ENCODE measurements around the gene C16orf86.
A peak's percentile ranks its signal among the peaks of the same experiment; 100 is the strongest.

C16orf86 gene

DNA sequence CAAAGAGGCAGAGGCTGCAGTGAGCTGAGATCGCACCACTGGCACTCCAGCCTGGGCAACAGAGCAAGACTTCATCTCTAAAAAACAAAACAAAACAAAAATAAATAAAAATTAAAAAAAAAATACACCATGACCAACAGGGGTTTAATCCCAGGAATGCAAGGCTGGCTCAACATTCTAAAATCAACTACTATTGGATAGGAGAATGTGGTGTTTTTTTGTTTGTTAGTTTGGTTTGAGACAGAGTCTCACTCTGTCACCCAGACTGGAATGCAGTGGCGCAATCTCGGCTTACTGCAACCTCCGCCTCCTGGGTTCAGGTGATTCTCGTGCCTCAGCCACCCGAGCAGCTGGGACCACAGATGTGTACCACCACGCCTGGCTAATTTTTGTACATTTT is 32.7 kb downstream of the C16orf86 start:
- no peak for DNase-seq

DNA sequence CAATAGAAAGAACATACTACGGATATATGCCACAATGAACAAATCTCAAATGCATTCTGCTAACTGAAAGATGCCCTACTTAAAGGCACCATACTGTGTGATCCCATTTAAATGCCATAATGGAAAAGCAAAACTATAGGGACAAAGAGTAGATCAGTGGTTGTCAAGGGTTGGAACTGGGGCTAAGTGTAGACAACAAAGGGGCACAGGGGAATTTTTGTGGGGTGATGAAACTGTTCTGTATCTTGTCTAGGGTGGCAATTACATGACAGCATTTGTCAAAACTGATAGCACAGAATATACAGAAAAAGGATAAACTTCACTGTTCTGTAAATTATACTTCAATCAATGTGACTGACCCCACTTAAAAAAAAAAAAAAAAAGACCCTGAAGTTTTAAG is 34.8 kb downstream of the C16orf86 start:
- no peak for DNase-seq

DNA sequence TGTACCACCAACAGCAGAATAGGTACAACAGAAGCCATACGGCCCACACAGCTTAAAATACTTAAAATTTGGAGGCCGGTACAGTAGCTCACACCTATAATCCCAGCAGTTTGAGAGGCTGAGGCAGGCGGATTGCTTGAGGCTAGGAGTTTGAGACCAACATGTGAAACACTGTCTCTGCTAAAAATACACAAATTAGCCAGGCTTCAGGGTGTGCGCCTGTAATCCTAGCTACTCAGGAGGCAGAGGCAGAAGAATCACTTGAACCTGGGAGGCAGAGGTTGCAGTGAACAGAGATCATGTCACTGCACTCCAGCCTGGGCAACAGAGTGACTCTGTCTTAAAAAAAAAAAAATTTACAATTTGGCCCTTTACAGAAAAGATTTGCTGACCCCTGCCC is 35.5 kb downstream of the C16orf86 start:
- no peak for DNase-seq

DNA sequence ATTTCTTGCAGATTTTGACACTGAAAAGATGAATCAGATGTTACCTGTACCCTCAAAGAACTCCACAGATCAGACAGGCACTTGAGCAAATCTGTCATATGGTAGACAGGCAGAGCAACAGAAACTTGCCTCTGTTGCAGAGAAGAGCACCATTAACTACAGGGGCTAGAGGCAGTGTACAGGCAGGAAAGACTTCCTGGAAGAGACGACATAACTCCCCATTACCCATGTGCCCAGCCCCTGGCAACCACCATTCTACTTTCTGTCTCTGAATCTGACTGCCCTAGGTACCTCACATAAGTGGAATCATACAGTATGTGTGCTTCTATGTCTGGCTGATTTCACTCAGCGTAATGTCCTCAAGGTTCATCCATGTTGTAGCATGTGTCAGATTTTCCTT is 37.0 kb downstream of the C16orf86 start:
- peak; percentile 2 for DNase-seq

DNA sequence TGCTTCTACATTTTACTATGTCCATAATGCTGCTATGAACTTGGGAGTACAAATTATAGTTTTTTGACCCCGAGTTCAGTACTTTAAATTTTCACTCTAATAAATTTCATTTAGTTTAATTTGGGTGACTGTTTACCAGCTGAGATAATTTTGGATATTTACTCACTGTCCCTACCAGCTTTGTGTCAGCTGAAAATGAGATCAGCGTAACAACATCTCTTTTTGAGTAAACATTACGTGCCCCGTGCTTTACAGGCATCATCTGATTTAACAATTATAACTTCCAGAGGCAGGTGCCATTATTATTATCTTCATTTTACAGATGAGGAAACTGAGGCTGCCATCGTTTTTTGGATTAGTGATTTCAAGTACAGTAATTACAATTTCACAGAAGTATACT is 37.5 kb downstream of the C16orf86 start:
- no peak for DNase-seq

DNA sequence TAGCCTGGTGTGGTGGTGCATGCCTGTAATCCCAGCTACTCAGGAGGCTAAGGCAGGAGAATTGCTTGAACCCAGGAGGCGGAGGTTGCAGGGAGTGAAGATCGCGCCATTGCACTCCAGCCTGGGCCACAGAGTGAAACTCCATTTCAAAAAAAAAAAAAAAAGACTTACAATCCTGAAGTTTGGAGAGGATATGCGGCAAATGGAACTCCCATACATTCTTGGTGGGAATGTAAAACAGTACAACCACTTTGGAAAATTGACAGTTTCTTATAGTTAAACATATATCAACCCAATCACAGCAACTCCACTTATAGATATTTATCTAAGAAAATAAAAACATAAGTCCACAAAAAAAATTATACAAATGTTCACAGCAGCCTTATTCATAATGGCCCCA is 40.6 kb downstream of the C16orf86 start:
- no peak for DNase-seq

DNA sequence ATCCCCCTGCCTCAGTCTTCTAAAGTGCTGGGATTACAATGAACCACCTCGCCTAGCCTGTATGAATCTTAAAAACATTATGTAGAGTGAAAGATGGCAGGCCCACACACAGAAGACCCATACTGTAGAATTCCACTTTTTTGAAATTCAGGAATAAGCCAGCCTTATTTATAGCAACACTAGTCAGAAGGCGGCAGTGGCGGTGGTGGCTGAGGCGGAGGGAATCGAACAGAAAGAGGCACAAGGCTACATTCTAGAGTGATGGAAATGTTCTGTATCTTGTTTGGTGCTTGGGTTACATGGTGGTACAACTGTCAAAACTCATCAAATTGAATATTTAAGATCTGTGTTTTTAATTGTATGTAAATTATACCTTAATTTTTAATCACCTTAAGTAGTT is 41.2 kb downstream of the C16orf86 start:
- no peak for DNase-seq

DNA sequence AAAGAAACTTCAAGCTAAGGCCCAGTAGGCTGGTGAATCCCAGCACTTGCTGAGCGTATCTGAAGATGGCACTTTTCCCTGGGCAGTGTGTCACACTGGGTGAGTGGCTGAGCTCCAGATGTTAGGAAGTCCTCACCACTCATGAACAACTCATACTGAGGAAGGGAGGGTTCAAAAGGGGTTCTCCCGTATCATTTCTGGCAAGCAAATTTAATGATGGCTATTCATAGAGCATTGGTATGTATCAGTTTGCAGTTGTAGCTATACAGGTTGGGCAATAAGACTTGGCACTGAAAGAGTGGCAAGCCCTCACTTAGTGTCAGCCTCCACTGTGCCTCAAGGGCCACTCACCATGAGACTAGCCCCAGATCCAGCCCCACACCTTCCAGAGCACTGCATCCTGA is 41.8 kb downstream of the C16orf86 start:
- DNase-seq = no peak

DNA sequence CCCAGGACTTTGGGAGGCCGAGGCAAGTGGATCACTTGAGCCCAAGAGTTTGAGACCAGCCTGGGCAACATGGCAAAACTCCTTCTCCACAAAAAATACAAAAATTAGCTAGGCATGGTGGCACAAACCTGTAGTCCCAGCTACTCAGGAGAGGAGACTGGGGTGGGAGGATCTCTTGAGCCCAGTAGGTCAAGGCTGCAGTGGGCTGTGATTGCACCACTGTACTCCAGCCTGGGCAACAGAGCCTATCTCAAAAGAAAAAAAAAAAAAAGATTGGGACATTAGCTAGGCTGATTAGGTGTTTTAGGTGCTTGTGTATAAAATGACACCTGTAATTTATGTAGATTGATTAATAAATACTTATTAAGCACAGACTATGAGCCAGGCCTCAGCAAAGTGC is 42.4 kb downstream of the C16orf86 start:
- no peak for DNase-seq

DNA sequence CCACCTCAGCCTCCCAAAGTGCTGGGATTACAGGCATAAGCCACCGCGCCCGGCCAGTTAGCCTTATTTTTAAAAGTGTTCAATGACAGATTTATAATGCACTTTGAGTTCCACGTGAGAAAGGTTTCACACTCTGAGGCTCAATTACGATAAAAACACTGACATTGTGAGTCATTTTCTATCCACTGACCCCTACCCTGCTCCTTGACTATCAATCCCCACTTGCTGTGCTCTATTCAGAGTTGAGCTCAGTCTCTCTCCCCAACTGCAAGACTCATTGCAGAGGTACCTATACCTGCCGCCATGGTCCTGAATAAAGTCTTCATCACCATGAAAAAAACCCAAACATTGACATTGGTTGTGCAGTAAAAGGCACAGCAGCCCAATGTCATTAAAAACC is 44.0 kb downstream of the C16orf86 start:
- no peak for DNase-seq

DNA sequence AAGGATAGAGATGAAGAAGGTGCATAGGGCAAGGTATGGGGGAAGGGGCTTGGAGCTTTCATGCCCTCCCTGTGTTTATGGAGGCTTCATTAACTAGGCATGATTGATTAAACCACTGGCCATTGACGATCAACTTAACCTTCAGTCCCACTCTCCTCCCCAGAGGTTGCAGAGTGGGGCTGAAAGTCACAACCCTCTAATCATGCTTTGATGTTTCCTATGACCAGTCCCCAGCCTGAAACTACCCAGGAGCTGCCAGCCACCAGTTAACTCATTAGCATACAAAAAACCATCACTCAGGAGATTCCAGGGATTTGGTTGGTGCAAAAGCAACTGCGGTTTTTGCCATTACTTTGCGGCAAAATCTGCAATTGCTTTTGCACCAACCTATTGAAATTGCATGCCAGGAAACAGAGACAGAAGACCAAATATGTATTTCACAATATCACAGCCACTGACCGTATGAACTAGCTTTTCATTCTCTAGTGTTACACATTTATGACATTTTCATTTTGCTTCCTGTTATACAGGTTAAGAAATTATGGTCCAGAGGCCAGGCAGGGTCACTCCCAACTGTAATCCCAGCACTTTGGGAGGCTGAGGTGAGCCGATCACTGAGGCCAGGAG is 47.1 kb downstream of the C16orf86 start:
- DNase-seq = no peak

DNA sequence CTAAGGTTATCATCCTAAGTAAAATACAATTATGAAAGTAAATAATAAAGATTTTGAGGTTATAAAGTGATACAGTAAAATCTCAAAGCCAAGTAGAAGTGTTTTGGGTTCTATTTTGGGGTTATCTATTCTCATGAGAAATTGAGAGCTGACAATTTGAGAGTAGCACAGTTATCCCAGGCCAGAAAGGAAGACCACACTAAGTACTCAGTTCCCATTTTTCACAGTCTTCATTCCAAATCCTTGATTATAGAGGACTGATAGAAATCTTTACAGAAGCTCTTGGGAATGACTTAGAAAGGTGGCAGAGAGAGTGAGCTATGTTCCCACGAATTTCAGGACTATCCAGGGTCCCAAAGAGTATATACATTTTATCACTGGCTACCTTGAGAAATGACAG is 47.9 kb downstream of the C16orf86 start:
- DNase-seq = no peak

DNA sequence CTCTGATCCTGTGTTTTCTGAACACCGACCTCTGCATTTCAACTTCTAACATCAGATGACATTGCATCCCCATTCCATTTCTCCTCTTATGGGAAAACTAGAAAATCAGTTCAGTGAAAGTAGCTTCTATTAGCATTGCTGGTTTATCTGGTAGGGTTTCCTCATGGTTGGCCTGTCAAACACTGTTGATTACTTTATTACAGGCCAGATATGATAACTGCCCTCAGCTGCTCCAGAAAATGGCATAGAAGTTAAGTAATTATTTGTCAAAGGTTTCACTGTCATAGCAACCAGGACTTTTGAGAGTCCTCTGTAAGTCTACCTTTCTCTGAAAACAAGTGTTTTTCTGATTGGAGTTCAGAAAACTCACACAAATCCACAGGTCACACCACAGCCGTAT is 49.5 kb downstream of the C16orf86 start:
- DNase-seq = no peak
